GM12878 (cell line): ENCODE results near the gene SMOC1. TPM values are rescaled to one million over a fixed set of nuclear protein-coding genes. Genes with fewer than 3 reads are reported as not detected.

Source experiments
- ATAC-seq: fragments of 200-7000 bp; cut with Tn5 transposase; 3 replicates; pipeline ENCODE4 v1.9.1; 2020; ENCODE audit warnings: mild to moderate bottlenecking, moderate library complexity
- BruUV-seq: library from RNA; stranded (reverse); fragments of 400-500 nt; replicated peaks from 2 replicates; lab custom pipeline; 2021; lab: Mats Ljungman, UMichigan
- CTCF ChIA-PET: fragments of 300-600 bp; sonication (Branson Sonifier 250); formaldehyde crosslinking; extraction: SDS; loops from one replicate; lab custom pipeline; 2021; ENCODE audit warnings: inconsistent platforms; lab: Yijun Ruan, JAX
- POLR2A ChIA-PET: fragments of 350-600 bp; formaldehyde crosslinking; extraction: SDS; loops from one replicate; lab custom pipeline; 2021; ENCODE audit warnings: inconsistent platforms; lab: Charles Lee
- RAD21 ChIA-PET: fragments of 300-600 bp; sonication (Branson Sonifier 250); formaldehyde crosslinking; loops from one replicate; lab custom pipeline; 2023; ENCODE audit warnings: antibody characterized with exemption; ENCODE audit not compliant: unreplicated experiment; lab: Charles Lee
- SMC1A ChIA-PET: fragments of 300-600 bp; sonication (Branson Sonifier 250); formaldehyde crosslinking; loops from one replicate; lab custom pipeline; 2023; ENCODE audit not compliant: unreplicated experiment, uncharacterized antibody; lab: Charles Lee
- DNase-seq: peaks from one replicate; pipeline ENCODE4 v3.0.0-alpha.2; 2011; ENCODE audit warnings: low read depth, low spot score
- FAIRE-seq: peaks from 3 replicates; lab custom pipeline; 2011; peaks lifted over from hg19 to GRCh38; lab: Jason Lieb, UNC
- H2AFZ ChIP-seq: 2 replicates; pipeline ENCODE4 v1.6.0; 2011; ENCODE audit warnings: low read depth, low read length, control low read depth; ENCODE audit not compliant: control insufficient read depth
- H3K27ac ChIP-seq: 2 replicates; pipeline ENCODE4 v1.5.1; 2011; ENCODE audit warnings: control low read depth; ENCODE audit not compliant: control insufficient read depth, insufficient read depth
- H3K27me3 ChIP-seq, 2 experiments: replicated peaks in 1 of 2; 2 replicates each; pipeline versions ENCODE4 v1.6.0 to v1.6.1; 2011; ENCODE audit warnings: low read length in 1 of 2; ENCODE audit not compliant: control insufficient read depth in 2 of 2, insufficient read depth in 2 of 2
- H3K36me3 ChIP-seq, 2 experiments: 2 replicates each; pipeline ENCODE4 v1.5.1; 2011; ENCODE audit warnings: low read length in 1 of 2; ENCODE audit not compliant: control insufficient read depth in 2 of 2, insufficient read depth in 2 of 2
- H3K4me1 ChIP-seq: 2 replicates; pipeline ENCODE4 v1.6.1; 2011; ENCODE audit warnings: mild to moderate bottlenecking, low read length, moderate library complexity, mixed read lengths; ENCODE audit not compliant: control insufficient read depth, insufficient read depth
- H3K4me2 ChIP-seq: 2 replicates; pipeline ENCODE4 v1.6.0; 2011; ENCODE audit warnings: control low read depth; ENCODE audit not compliant: control insufficient read depth, insufficient read depth
- H3K4me3 ChIP-seq: fragments of 200-600 bp; sonication (generic); 2 replicates; pipeline ENCODE4 v1.5.1; 2016
- H3K79me2 ChIP-seq: 2 replicates; pipeline ENCODE4 v1.6.0; 2011; ENCODE audit warnings: low read length; ENCODE audit not compliant: control insufficient read depth, insufficient read depth
- H3K9ac ChIP-seq: 2 replicates; pipeline ENCODE4 v1.8.0; 2011; ENCODE audit warnings: low read length, control low read depth, mixed read lengths; ENCODE audit not compliant: control insufficient read depth, insufficient read depth
- H3K9me3 ChIP-seq: replicated peaks from 3 replicates; pipeline ENCODE4 v1.5.1; 2011; ENCODE audit warnings: mild to moderate bottlenecking, low read length; ENCODE audit not compliant: control insufficient read depth, insufficient read depth
- H4K20me1 ChIP-seq: 2 replicates; pipeline ENCODE4 v1.6.0; 2011; ENCODE audit not compliant: control insufficient read depth, insufficient read depth
- CREB1 ChIP-seq: IDR thresholded peaks from 2 replicates; pipeline ENCODE4 v1.6.1; 2012; ENCODE audit warnings: low read depth, mild to moderate bottlenecking, inconsistent platforms
- WGBS: methylation state at CpG from one replicate; pipeline ENCODE4 v1.1.6; 2016; ENCODE audit warnings: low lambda C conversion rate; ENCODE audit not compliant: insufficient replicate concordance, insufficient coverage; ENCODE audit errors: missing lambda C conversion rate; 5-methylcytosine and 5-hydroxymethylcytosine counted together
- in situ Hi-C: fragments of 300-500 bp; cut with MboI; formaldehyde crosslinking; loops from 9 replicates; pipeline ENCODE4 v1.14.3; 2018; ENCODE audit warnings: mixed read lengths
- intact Hi-C: fragments of 100-400 bp; cut with micrococcal nuclease; formaldehyde crosslinking; loops from one replicate; pipeline ENCODE4 v1.14.2; 2022; ENCODE audit not compliant: unreplicated experiment
- polyA plus RNA-seq, 11 experiments: library from polyadenylated mRNA; depleted of rRNA in 4 of 11; unstranded in 6 of 11; stranded (reverse) in 5 of 11; fragments of >200 nt; fragmentation: Nextera tagmentation in 4 of 11; fragmentation: Illumina TruSeq in 1 of 11; extraction: Ambion mirVana in 4 of 11; extraction: Trizol in 1 of 11; gene quantifications; 1 replicate in 1 of 11; 2 replicates in 10 of 11; pipeline versions ENCODE4 v1.2.1 to v1.2.3, GENCODE V29; 2011 to 2016; ENCODE audit warnings: inconsistent platforms in 2 of 11, missing spikeins in 2 of 11, low read depth in 1 of 11
- total RNA-seq, 4 experiments: library from RNA; depleted of rRNA in 3 of 4; stranded (reverse); fragments of >200 nt in 3 of 4; fragmentation: Illumina TruSeq in 1 of 4; extraction: Trizol in 1 of 4; gene quantifications; 2 replicates each; pipeline versions ENCODE4 v1.2.1 to v1.2.3, GENCODE V29; 2013 to 2021
- TF ChIP-seq, protein P1 (sequence below): fragments of 450-650 bp; IDR thresholded peaks from 2 replicates; pipeline ENCODE4 v1.6.1; 2017; ENCODE audit warnings: mild to moderate bottlenecking, low read depth, inconsistent platforms; ENCODE audit not compliant: poor library complexity, severe bottlenecking
- TF ChIP-seq, protein P2 (sequence below): IDR thresholded peaks from 2 replicates; pipeline ENCODE4 v1.6.1; 2011; ENCODE audit warnings: borderline replicate concordance, low read depth, mild to moderate bottlenecking, moderate library complexity, mixed read lengths, low read length; ENCODE audit not compliant: insufficient read depth; ENCODE audit errors: extremely low read length

Gene SMOC1
- total and polyA plus RNA-seq, 10 of the 15 experiments (the other 5 are each of a cell fraction or from before 2014, with no cell fraction given), result 0.03 to 0.26 (median 0.14) TPM; not detected in 7

DNA sequence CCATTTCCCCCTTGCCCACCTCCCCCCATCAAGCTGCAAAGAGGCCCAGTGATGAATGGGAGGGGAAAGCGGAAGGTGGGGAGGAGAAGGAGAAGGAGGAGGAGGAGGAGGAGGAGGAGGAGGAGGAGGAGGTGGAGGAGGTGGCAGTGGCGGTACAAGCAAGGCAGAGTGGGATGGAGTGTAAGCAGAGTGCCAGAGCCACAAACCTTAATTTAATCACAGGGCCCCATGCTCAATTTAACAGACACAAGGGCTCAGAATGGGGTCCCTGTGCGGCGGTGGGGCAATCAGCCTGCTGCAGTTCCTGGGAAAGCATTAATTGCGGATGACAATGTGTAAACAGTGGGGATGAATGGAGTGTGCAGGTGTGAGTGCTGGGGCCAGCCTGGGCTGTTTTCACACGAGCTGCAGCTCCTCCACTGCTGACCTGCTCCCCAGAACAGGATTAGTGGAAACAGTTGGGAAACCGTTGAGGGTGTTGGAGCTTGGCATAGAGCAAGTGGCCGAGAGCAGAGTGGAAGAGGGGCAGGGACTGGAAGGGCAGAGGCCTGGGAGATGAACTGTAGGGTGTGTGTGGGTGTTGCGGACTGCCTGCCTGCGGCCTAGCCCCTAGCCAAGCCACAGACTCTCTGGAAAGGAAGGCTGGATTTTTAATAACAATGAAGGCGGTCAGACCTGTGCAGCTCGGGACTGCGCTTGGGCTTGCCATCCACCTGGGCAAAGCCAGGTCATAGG is 36.4 kb upstream of the SMOC1 start:
- Histone ChIP-seq H2AFZ (no peak overlapping the region), H4K20me1 (no peaks in the 10 kb centered on the region), H3K27me3 (peaks cover 3 to 7% of the 10 kb centered on the region in 2 experiments), H3K4me3 (no peak overlapping the region), H3K79me2 (no peaks in the 10 kb centered on the region), H3K9me3 (no peaks in the 10 kb centered on the region), H3K4me1 (no peaks in the 10 kb centered on the region), H3K27ac (no peak overlapping the region), H3K9ac (no peak overlapping the region), H3K4me2 (no peak overlapping the region), H3K36me3 (no peaks in the 10 kb centered on the region)
- ChIA-PET CTCF (no interaction called here), POLR2A (no interaction called here), SMC1A (no interaction called here), RAD21 (no interaction called here)
- no peak for TF ChIP-seq CREB1
- TF ChIP-seq, protein P1, sequence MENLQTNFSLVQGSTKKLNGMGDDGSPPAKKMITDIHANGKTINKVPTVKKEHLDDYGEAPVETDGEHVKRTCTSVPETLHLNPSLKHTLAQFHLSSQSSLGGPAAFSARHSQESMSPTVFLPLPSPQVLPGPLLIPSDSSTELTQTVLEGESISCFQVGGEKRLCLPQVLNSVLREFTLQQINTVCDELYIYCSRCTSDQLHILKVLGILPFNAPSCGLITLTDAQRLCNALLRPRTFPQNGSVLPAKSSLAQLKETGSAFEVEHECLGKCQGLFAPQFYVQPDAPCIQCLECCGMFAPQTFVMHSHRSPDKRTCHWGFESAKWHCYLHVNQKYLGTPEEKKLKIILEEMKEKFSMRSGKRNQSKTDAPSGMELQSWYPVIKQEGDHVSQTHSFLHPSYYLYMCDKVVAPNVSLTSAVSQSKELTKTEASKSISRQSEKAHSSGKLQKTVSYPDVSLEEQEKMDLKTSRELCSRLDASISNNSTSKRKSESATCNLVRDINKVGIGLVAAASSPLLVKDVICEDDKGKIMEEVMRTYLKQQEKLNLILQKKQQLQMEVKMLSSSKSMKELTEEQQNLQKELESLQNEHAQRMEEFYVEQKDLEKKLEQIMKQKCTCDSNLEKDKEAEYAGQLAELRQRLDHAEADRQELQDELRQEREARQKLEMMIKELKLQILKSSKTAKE, result no peak
- TF ChIP-seq, protein P2, sequence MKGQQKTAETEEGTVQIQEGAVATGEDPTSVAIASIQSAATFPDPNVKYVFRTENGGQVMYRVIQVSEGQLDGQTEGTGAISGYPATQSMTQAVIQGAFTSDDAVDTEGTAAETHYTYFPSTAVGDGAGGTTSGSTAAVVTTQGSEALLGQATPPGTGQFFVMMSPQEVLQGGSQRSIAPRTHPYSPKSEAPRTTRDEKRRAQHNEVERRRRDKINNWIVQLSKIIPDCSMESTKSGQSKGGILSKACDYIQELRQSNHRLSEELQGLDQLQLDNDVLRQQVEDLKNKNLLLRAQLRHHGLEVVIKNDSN, result no peak
- intact Hi-C loops (no loop called here), in situ Hi-C loops (no loop called here)
- FAIRE-seq (no peak), ATAC-seq (no peak), DNase-seq (no peak)
- WGBS, result 33% methylated on average over 13 of the region's 13 CpGs
- no TSS peak for BruUV-seq
